A549 treated with AZD2906 at 1 μM for 4 hours (cell line): ENCODE measurements around the gene CAPN14. TPM values are rescaled to one million over a fixed set of nuclear protein-coding genes. Genes with fewer than 3 reads are reported as not detected.

Experiments
- total RNA-seq: library from RNA; stranded (reverse); fragments of 200-300 nt; extraction: Qiagen RNA extraction; gene quantifications from 5 replicates; pipeline ENCODE4 v1.2.3, GENCODE V29; 2022

The CAPN14 gene
- total RNA-seq = 0.01 to 0.04 TPM (median 0.03 TPM) in 5 replicates

GRCh38 chr2:31217465-31218200 is at the start of gene CAPN14:
Gene CAPN14 (minus strand): TSS chr2:31217515. CDS start chr2:31205447, 12,068 bp downstream.

GRCh38 chr2:31233741-31234682 is 16.7 kb upstream of the CAPN14 start, which contains the start of gene EHD3:
Gene EHD3 (plus strand): TSS chr2:31234152. CDS start chr2:31234622, 470 bp downstream.

GRCh38 chr2:31138037-31138962 is 79.0 kb downstream of the CAPN14 start, which contains the start of gene GALNT14:
Gene GALNT14 (minus strand): TSS chr2:31138440. CDS start chr2:31138086, 354 bp downstream.

Other genes starting within 250 kb of the CAPN14 start
- 42.1 to 47.2 TPM (median 44.8 TPM) in 5 replicates for gene GALNT14, start 79.1 kb downstream of the CAPN14 start, total RNA-seq
- 6.3 to 7.4 TPM (median 6.9 TPM) in 5 replicates for gene EHD3, start 16.6 kb upstream of the CAPN14 start, total RNA-seq
- gene XDH, start 197.2 kb upstream of the CAPN14 start, total RNA-seq = 0.98 to 1.4 TPM (median 1.2 TPM) in 5 replicates